ENCODE data around the gene ZNF638.

DNA sequence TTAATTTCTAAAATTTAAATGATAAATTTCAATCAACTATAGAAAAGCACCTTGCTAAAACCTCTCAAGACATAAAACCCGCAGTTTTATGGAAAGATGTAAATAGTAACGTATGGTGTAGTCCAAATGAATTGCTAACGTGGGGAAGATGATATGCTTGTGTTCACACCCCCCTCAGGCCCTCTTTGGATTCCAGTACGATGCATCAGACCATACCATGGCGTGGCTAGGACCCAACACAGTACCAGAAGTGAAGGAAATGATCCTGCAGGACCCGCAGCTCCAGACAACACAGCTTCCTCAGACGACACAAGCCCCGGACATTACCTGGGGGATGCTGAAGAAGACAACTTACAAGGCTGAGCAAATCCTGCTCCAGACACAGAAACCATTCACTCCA, 61.6 kb downstream of the ZNF638 start:
- TF ChIP-seq, protein P1, sequence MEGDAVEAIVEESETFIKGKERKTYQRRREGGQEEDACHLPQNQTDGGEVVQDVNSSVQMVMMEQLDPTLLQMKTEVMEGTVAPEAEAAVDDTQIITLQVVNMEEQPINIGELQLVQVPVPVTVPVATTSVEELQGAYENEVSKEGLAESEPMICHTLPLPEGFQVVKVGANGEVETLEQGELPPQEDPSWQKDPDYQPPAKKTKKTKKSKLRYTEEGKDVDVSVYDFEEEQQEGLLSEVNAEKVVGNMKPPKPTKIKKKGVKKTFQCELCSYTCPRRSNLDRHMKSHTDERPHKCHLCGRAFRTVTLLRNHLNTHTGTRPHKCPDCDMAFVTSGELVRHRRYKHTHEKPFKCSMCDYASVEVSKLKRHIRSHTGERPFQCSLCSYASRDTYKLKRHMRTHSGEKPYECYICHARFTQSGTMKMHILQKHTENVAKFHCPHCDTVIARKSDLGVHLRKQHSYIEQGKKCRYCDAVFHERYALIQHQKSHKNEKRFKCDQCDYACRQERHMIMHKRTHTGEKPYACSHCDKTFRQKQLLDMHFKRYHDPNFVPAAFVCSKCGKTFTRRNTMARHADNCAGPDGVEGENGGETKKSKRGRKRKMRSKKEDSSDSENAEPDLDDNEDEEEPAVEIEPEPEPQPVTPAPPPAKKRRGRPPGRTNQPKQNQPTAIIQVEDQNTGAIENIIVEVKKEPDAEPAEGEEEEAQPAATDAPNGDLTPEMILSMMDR (IDR thresholded peaks at IDR 0.05), result no peak
- no peak for TF ChIP-seq POLR2AphosphoS5 (IDR thresholded peaks at IDR 0.05; ENCODE audit: low read depth, low read length)
- no peak for TF ChIP-seq SIN3A (IDR thresholded peaks at IDR 0.05; ENCODE audit: borderline replicate concordance, insufficient read depth, low read depth, low read length)

All from Panc1 (cell line).